Kidney (tissue), 14 donors: ENCODE results near the gene PDLIM5. TPM values are rescaled to one million over a fixed set of nuclear protein-coding genes. Genes with fewer than 3 reads are reported as not detected.

Source experiments
- DNase-seq, 5 donors: peaks; one replicate each; pipeline ENCODE4 v3.0.0-alpha.2; 2013 to 2020
- FAIRE-seq: peaks from 2 replicates; lab custom pipeline; 2012; peaks lifted over from hg19 to GRCh38; lab: Jason Lieb, UNC
- H3K27ac ChIP-seq, 2 donors: one replicate each; pipeline ENCODE4 v1.7.0; 2013; ENCODE audit warnings: low read depth in 2 of 2, low read length in 2 of 2, inconsistent platforms in 1 of 2
- H3K27me3 ChIP-seq: one replicate; pipeline ENCODE4 v1.7.1; 2013; ENCODE audit warnings: low read length, inconsistent platforms; ENCODE audit not compliant: control insufficient read depth, insufficient read depth
- H3K36me3 ChIP-seq, 3 donors: one replicate each; pipeline versions ENCODE4 v1.7.0 to v1.7.1; 2013; ENCODE audit warnings: low read length in 3 of 3, control low read depth in 1 of 3, inconsistent platforms in 1 of 3; ENCODE audit not compliant: insufficient read depth in 3 of 3, control insufficient read depth in 2 of 3
- H3K4me1 ChIP-seq, 3 donors: one replicate each; pipeline versions ENCODE4 v1.7.0 to v1.7.1; 2013; ENCODE audit warnings: low read length in 3 of 3, inconsistent platforms in 1 of 3, low read depth in 1 of 3; ENCODE audit not compliant: control insufficient read depth in 2 of 3, insufficient read depth in 2 of 3
- H3K4me3 ChIP-seq, 3 donors: one replicate each; pipeline versions ENCODE4 v1.7.0 to v1.8.1; 2013; ENCODE audit warnings: low read length in 3 of 3, control low read depth in 1 of 3, inconsistent platforms in 1 of 3
- H3K9ac ChIP-seq, 3 donors: one replicate each; pipeline versions ENCODE4 v1.7.0 to v1.7.1; 2013; ENCODE audit warnings: low read length in 3 of 3, control low read depth in 1 of 3, inconsistent platforms in 1 of 3
- H3K9me3 ChIP-seq, 3 donors: one replicate each; pipeline versions ENCODE4 v1.7.0 to v1.7.1; 2013; ENCODE audit warnings: low read length in 3 of 3, control low read depth in 1 of 3, inconsistent platforms in 1 of 3; ENCODE audit not compliant: control insufficient read depth in 2 of 3, insufficient read depth in 1 of 3
- intact Hi-C: fragments of 100-400 bp; cut with DNase I; formaldehyde crosslinking; loops from one replicate; pipeline ENCODE4 v1.11.1; 2022
- polyA plus RNA-seq: library from polyadenylated mRNA; stranded (reverse); fragments of 350-450 nt; fragmentation: Illumina TruSeq; extraction: RNeasy Lipid Tissue Mini Kit (QIAGEN cat#74804); gene quantifications from one replicate; pipeline ENCODE4 v1.2.3, GENCODE V29; 2014; ENCODE audit warnings: low read depth, low replicate concordance; ENCODE audit not compliant: insufficient read depth
- total RNA-seq: library from RNA; stranded (reverse); fragmentation: NEBNext Ultra II Directional; extraction: Animal tissue kit (Norgen Biotek cat#: 25700); gene quantifications from one replicate; pipeline ENCODE4 v1.2.1, GENCODE V29; 2021
- TF ChIP-seq, protein P1 (sequence below): IDR thresholded peaks from 3 replicates; pipeline ENCODE4 v1.5.1; 2012; ENCODE audit warnings: mild to moderate bottlenecking, moderate library complexity, borderline replicate concordance; ENCODE audit not compliant: insufficient read depth; ENCODE audit errors: extremely low read depth
- donor health status: control.
- donor health status: control.
- donor health status: control.
- donor health status: control.
- donor health status: control.
- donor health status: DM: yes; HTN: yes; CAD: no.
- donor health status: Normal renal cell carcinoma (clear cell type).

Gene PDLIM5
- total and polyA plus RNA-seq, 2 donors from 2014 or later = 24.3 to 167 TPM

DNA sequence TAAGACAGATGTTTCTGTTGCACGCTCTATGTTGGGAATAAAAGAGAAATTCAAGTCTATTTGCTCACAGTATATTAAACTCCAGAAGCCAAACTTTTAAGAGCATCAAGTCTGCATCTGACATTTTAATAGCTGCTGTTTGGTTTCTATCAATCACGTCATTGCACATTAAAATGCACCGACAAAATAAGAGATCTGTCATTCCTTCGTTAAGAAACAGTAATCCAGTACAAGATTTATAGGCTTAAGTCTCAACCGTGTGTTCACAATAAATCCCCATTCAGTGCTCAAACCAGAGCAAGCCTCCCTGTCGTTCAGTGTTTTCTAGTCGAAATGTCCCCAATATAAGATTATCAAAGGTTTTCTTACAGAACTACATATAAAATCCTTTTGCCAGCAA, 217.0 kb downstream of the PDLIM5 start:
- no peak overlapping the region for H3K9ac ChIP-seq
- H3K27me3 ChIP-seq = no peaks in the 10 kb centered on the region
- FAIRE-seq (no peak), DNase-seq (peak in 2 of 5 donors; percentile 34 to 73)
- H3K36me3 ChIP-seq = peaks cover 0 to 4% (median 0%) of the 10 kb centered on the region in 3 donors
- H3K27ac ChIP-seq = no peak overlapping the region
- TF ChIP-seq, protein P1, sequence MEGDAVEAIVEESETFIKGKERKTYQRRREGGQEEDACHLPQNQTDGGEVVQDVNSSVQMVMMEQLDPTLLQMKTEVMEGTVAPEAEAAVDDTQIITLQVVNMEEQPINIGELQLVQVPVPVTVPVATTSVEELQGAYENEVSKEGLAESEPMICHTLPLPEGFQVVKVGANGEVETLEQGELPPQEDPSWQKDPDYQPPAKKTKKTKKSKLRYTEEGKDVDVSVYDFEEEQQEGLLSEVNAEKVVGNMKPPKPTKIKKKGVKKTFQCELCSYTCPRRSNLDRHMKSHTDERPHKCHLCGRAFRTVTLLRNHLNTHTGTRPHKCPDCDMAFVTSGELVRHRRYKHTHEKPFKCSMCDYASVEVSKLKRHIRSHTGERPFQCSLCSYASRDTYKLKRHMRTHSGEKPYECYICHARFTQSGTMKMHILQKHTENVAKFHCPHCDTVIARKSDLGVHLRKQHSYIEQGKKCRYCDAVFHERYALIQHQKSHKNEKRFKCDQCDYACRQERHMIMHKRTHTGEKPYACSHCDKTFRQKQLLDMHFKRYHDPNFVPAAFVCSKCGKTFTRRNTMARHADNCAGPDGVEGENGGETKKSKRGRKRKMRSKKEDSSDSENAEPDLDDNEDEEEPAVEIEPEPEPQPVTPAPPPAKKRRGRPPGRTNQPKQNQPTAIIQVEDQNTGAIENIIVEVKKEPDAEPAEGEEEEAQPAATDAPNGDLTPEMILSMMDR = no peak
- H3K9me3 ChIP-seq = no peaks in the 10 kb centered on the region
- intact Hi-C loops = no loop called here
- H3K4me3 ChIP-seq = no peak overlapping the region
- H3K4me1 ChIP-seq = peaks cover 0 to 3% (median 0%) of the 10 kb centered on the region in 3 donors

DNA sequence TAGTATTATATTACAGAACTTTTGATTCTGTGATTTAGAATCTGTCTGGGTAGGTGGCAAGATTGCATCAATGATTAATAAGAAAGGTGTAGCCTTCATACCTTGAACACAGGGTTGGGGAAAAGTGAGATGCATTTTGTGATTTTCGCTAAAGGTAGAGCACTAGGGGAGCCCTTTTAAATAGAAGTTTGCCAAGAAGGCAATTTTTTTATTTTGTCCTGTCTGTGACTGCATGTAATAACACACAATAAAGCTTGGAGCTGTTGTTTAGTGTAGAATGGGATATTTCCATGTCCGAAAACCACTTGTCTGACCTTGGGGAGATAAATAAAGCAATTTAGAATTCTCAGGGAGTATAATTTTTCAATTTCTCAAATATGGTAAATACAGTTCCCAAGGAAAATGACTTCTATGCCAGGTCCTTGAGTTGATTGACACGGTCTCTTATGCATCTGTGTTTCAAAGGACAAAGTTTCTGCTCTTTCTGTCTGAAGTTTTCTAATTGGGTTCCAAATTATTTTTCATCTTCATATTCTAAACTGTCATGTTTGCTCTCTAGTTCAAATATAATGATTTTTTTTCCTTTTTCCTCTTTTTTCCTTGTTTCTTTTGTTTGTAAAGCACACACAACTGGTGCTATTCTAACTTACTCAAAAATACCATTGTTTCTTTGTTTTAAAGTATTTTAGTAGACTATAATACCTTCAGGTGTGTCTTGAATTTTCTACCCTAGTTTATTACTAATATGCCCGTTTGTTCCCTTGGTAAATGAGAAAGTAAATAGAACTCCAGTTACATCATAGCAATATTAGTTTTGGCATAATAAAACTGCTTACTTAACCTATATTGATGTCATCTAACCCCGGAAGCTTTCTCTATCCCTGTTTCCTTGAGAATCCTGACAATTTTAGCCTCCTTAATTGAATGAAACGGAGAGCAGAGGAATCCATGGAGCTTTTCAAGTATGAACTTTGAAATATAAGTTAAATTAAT, 218.2 kb downstream of the PDLIM5 start:
- intact Hi-C loops = no loop called here
- peaks cover 0 to 3% (median 0%) of the 10 kb centered on the region in 3 donors for H3K4me1 ChIP-seq
- FAIRE-seq (no peak), DNase-seq (no peak)
- H3K27me3 ChIP-seq = no peaks in the 10 kb centered on the region
- no peaks in the 10 kb centered on the region for H3K9me3 ChIP-seq
- peaks cover 0 to 4% (median 0%) of the 10 kb centered on the region in 3 donors for H3K36me3 ChIP-seq
- TF ChIP-seq, protein P1 = no peak
- H3K27ac ChIP-seq = no peak overlapping the region
- H3K4me3 ChIP-seq = no peak overlapping the region
- H3K9ac ChIP-seq = no peak overlapping the region

DNA sequence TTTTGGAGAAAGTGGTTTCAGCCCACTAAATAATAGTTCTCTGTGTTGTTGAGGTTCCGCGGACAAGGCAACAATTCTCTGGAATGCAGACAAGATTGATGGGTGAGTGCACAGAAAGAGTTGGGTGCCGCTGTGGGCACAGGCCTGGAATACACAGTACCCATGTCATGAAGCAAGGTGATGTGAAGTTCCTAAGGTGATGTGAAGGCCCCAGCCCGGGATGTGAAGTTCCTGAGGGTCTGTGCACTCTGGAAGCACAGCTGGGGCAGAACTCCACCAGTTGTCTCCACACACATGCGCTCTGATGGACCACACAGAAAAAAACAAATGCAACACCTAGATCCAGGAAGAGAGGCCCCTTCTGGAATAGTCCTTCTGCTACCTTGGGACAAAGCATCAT, 219.4 kb downstream of the PDLIM5 start:
- no peak for FAIRE-seq

More for the DNA sequence above, 219.4 kb downstream of the PDLIM5 start:
- TF ChIP-seq, protein P1 = no peak
- Histone ChIP-seq H3K4me3 (no peak overlapping the region), H3K27me3 (no peaks in the 10 kb centered on the region), H3K9me3 (no peaks in the 10 kb centered on the region), H3K36me3 (no peaks in the 10 kb centered on the region), H3K9ac (no peak overlapping the region), H3K4me1 (peaks cover 0 to 3% (median 0%) of the 10 kb centered on the region in 3 donors), H3K27ac (no peak overlapping the region)
- DNase-seq = peak in 1 of 5 donors; percentile 52
- intact Hi-C loops = no loop called here
